Measurements from ENCODE around the gene SLC23A1.
"Not testable (repeated sequence)": the region's sequence is repeated elsewhere in the genome, so short reads cannot be mapped to it uniquely, and the experiment has no call there.

Gene SLC23A1

DNA sequence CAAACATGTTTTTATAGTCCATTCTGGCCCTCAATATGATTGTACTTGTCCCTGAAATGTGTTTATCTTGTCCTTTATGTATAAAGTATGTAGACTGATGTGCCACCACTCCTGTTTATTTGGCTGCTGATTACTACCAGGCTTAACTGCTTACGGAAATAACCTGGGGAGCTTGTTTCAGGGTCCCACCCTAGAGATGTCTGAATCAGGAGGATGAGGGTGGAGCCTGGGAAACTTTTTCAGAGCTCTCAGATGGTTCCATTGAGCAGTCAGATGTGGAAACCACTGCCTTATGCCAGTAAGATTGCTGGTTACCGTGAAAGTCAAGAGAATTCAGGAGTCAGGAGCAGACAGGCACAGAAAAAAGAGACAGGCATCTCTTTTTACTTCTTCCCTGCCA lies 19.2 kb downstream of the SLC23A1 start:
- DNase-seq: no peak

DNA sequence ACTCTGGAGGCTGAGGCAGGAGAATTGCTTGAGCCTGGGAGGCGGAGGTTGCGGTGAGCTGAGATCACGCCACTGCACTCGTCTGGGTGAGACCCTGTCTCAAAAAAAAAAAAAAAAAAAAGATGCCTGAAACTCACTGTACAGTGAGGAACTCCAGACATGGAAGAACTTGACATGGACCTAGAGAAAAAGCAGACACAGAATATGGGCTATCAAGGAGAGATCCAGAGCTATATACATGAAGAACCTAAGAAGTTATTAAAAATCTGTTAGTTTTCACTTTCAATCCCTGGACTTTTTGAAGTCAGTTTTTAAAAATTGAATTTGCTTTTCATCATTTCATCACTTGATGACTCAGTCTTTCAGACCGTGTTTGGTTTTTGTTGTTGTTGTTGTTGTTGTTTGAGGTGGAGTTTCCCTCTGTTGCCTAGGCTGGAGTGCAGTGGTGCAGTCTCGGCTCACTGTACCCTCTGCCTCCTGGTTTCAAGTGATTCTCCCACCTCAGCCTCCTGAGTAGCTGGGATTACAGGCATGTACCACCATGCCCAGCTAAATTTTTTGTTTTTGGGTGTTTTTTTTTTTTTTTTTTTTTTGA lies 21.2 kb downstream of the SLC23A1 start:
- no peak for DNase-seq

DNA sequence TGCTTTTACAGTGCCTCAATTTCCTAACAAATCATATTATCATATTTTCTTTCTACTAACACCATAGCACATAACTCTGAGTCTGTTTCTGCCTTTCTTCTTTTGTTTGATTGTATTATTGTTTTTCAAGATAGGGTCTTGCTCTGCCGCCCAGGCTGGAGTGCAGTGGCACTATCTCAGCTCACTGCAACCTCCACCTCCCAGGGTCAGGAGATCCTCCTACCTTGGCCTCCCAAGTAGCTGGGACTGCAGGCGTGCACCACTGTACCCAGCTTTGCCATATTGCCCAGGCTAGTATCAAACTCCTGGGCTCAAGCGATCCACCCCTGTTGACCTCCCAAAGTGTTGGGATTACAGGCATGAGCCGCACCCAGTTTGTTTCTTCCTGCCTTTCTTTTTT lies 22.7 kb downstream of the SLC23A1 start:
- DNase-seq: no peak

DNA sequence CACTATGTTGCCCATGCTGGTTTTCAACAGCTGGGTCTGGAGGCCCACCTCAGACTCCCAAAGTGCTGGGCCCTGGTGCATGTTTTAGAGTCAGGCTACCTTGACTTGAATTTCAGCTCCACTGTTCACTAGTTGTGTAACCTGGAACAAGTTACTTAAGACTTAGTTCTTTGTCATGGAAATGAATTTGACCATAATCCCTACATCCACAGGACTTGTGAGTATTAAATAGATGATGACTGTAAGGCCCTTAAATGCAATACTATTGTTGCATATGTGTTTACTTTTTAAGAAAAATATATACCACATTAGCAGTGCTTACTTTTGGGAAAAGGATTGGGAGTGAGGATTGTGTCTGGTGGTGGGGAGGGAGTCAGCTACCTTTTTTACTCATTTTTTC lies 25.0 kb downstream of the SLC23A1 start:
- no peak for DNase-seq

DNA sequence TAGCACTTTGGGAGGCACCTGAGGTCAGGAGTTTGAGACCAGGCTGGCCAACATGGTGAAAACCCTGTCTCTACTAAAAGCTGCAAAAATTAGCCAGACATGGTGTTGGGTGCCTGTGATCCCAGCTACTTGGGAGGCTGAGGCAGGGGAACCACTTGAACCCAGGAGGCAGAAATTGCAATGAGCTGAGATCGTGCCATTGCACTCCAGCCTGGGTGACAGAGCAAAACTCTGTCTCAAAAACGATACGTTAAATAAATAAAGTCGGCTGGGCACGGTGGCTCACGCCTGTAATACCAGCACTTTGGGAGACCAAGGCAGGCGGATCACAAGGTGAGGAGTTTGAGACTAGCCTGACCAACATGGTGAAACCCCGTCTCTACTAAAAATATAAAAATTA lies 27.2 kb downstream of the SLC23A1 start:
- DNase-seq: not testable (repeated sequence)

DNA sequence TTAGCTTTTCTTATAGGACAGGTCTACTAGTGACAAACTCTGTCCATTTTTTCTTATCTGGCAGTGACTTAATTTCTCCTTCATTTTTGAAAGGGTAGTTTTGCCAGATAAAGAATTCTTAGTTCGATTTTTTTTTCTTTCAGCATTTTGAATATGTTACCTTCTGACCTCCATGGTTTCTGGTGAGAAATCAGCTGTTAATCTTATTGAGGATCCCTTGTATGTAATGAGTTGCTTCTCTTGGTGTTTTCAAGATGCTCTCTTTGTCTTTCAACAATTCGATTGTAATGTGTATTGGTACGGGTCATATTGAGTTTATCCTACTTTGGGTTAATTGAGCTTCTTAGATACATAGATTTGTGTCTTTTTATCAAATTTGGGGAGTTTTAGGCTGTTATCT lies 28.9 kb downstream of the SLC23A1 start:
- DNase-seq: no peak

DNA sequence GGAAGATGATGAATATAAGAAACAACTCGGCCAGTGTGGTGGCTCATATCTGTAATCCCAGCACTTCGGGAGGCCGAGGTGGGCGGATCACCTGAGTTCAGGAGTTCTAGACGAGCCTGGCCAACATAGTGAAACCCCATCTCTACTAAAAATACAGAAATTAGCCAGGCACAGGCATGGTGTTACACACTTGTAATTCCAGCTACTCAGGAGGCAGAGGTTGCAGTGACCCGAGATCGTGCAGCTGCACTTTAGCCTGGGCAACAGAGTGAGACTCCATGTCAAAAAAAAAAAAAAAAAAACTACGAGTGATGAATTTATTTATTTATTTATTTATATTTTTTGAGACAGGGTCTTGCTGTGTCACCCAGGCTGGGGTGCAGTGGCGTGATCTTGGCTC lies 35.2 kb downstream of the SLC23A1 start:
- not testable (repeated sequence) for DNase-seq

DNA sequence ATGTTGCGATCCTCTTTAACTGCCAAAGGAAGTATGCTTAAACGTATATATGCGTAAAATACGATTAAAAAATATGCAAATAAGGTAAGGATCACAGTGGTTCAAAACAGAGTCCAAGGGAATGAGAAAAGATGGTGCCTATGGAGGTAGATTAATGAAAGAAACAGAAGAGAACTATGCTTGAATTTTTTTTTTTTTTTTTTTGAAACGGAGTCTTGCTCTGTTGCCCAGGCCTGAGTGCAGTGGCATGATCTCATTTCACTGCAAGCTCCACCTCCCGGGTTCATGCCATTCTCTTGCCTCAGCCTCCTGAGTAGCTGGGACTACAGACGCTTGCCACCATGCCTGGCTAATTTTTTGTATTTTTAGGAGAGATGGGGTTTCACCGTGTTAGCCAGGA lies 37.7 kb downstream of the SLC23A1 start:
- not testable (repeated sequence) for DNase-seq

DNA sequence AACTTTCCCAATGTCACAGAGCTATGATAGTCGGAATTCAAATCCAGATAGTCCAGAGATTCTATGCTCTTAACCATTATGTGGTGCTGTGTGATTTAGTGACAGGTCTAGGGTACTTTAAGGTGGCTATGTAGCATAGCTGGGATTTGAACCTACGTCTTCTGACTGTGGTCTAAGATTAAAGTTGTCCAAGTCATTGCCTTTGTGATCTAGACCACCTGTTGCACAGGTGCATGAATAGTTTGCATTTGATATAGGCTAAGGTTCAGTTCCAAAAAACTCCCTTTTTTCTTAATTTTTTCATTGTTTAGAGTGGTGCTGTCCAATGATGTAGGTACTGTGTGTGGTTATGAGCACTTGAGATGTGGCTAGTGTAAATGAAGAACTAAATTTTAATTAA lies 38.9 kb downstream of the SLC23A1 start:
- no peak for DNase-seq

DNA sequence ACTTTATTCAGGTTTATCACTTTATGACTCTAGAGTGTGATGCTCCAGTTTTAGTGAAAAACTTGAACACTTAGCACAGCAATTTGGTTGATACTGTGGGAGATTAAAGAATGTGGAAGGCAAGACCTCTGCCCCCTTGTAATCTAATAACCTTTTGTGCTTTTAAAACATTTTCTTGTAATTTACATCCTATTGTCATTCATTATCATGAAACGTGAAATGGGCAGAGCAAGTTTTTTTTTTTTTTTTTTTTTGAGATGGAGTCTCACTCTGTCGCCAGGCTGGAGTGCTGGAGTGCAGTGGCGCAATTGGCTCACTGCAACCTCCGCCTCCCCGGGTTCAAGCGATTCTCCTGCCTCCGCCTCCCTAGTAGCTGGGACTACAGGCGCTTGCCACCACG lies 39.6 kb downstream of the SLC23A1 start:
- no peak for DNase-seq

DNA sequence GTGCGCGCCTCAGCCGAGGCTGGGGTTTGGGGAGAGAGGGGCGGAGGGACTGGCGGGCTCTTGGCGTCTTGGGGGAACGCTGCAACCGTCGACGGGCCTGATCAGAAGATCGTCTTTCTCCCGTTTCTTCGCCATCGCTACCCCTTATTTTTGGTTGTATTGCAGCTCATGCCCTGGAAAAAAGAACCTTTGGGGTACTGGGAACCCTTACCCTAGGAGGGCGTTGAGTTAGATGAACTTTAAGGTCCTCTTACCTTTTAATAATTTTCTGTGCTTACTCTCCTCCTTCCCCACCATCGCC lies 40.7 kb downstream of the SLC23A1 start:
- no peak for DNase-seq

DNA sequence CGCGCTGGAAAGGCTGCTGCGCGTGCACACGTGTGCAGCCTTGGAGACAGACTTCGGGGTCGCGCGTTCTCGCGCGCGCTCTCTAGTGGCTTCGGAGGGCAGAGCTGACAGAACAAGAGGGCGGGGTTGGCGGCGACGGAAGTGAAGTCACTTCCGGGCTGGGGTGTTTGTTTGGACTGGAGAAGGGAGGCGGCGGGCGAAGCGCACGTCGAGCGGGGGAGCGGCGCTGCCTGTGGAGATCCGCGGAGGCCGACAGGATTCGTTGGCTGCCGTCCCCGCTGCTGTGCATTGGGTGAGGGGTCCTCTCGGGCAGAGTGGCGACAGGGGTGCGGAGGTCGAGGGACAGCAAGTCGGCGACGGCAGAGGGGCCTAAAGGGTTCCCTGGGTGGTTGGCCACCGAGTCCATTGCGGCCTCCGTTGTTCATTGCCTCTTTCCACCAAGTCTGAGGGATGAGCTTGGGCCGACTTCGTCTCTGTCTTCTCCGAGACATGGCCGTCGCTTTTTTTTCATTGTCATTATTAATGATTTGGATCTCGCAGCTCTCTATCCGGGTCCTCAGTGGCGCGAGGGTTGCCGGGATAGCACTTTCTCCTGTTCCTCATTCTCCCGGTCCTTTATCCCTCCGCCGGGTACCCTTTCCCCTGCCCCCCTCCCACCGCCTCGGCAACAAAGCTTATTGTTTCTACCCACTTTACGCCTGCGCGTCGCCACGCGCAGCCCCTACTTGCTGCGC lies 41.2 kb downstream of the SLC23A1 start, which contains the start of gene PAIP2:
Gene PAIP2, plus strand, starts transcription at position 166 of the 734 bp plus-strand sequence. CDS start 21,931 bp downstream, outside the sequence.
- peak; percentile 91 for DNase-seq

DNA sequence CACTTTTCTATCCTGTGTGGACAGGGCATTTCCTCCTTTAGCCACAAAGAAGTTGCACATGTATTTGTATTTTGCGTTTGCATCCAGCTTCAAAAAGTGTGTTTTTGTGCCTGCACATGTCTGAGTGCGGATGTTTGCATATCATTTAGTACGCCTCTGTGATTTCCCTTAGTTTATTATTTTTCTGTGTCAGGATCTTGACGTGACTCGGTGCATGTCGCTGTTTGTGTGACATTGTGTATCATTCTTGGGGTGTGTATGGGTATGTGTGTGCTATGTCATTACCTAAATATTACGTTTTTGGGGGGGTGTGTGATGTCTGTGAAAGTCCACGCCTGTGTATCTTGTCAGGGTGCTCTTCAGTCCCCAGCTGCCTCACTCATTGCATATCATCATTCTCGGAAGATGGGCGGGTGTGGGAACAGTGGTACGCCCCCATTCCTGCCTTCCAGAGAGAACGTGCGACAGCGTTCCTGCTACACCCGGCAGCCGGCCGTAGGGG lies 41.9 kb downstream of the SLC23A1 start:
- DNase-seq: no peak

DNA sequence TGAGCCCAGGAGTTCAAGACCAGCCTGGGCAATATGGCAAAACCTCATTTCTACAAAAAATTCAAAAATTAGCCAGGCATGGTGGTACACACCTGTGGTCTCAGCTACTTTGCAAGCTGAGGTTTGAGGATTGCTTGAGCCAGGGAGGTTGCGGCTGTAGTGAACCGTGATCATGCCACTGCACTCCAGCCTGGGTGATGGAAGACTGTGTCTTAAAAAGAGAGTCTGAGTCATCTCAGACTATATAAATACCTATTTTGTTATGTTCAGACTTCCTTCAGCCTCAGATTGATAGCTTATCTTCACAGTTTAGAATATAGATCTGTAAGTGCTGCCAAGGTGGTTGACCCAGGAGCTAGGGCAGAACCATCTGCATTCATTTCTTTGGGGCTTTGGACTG lies 43.0 kb downstream of the SLC23A1 start:
- DNase-seq: no peak

DNA sequence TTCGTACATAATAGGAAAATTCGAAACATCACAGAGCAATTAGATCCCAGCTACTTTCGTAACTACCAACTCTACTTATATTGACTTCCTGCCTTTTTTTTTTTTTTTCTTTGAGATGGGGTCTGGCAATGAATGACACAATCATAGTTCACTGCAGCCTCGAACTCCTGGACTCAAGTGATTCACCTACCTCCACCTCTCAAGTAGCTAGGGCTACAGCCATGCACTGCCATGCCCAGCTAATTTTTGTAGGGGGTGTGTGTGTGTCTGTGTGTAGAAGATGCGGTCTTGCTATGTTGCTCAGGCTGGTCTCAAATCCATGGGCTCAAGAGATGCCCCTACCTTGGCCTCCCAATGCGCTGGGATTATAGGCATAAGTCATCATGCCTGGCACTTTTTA lies 47.3 kb downstream of the SLC23A1 start:
- no peak for DNase-seq

All from NCI-H1694 treated with DMSO at 0.1 percent for 48 hours (cell line).